ENCODE measurements around the gene AP3B1.

DNA sequence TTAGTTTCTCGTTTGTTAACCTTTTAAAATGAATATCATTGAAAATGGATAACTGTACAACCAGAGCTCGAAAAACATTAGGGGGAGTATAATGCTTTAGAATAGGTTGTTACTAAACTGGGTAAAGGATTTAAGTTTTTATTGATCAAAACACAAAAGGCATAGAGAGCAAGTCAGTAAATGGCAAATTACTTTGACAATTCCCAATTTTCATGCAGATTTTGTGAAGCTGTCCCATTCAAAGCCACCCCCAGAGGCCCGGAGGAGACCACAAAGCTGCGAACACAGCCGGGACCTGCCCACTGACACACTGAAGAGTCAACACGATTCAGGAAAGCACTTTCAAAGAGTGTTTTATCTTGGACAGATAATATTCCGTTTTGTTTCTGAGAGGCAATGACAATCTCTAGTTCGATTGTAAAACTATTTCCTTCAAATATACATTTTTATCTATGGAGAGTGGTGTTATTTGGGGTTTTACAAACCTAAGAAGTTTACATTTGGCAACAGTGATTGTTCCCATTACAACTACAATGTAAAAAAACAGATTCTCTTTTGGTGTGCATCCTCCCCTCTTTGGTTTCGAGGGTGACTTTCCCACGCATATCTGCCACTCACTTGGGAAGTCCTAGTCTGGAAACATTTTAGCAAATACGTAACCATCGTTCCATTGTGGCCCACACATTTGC lies 335.7 kb downstream of the AP3B1 start:
- TF ChIP-seq, protein P1, sequence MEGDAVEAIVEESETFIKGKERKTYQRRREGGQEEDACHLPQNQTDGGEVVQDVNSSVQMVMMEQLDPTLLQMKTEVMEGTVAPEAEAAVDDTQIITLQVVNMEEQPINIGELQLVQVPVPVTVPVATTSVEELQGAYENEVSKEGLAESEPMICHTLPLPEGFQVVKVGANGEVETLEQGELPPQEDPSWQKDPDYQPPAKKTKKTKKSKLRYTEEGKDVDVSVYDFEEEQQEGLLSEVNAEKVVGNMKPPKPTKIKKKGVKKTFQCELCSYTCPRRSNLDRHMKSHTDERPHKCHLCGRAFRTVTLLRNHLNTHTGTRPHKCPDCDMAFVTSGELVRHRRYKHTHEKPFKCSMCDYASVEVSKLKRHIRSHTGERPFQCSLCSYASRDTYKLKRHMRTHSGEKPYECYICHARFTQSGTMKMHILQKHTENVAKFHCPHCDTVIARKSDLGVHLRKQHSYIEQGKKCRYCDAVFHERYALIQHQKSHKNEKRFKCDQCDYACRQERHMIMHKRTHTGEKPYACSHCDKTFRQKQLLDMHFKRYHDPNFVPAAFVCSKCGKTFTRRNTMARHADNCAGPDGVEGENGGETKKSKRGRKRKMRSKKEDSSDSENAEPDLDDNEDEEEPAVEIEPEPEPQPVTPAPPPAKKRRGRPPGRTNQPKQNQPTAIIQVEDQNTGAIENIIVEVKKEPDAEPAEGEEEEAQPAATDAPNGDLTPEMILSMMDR (conservative IDR thresholded peaks at IDR 0.05; ENCODE audit: low read length), result no peak
- no peak for TF ChIP-seq EZH2phosphoT487 (IDR thresholded peaks at IDR 0.05; ENCODE audit: borderline replicate concordance, low read depth, low read length)

All from OCI-LY7 (cell line).